Hematopoietic multipotent progenitor cell treated with erythropoietin and hydrocortisone succinate and interleukin-3 and kit ligand, for 6 days (in vitro differentiated cells): Measurements from ENCODE around the gene TFDP1.

Experiments
- DNase-seq: peaks from one replicate; pipeline ENCODE4 v3.0.0-alpha.2; 2015

TFDP1 gene

DNA sequence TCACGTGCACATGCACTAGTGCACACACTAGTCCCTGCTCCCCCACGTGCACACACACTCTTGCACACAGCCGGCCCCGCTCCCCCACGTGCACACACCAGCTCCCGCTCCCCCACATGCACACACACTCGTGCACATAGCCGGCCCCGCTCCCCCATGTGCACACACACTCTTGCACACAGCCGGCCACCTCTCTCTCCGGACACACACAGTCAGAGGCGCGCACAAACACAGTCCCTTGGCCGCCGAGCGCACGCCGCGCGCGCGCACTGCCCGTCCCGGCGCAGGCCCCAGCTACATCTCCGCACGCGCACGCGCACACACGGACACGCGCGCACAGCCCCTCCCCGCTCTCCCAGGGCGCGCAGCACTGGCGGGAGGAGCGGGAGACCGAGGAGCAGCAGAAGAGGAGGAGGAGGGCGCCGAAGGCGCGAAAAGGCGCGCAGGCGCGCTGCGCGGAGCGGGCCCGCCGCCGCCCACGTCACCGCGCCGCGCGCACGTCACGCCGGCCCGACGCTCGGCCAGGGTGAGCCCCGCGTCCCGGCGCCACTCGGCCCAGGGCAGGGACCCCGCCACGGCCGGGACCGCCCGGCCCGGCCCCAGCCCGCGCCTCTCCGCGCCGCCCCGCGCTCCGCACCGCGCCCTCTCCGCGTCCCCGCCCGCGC, at the start of gene TFDP1:
TSS of gene TFDP1 (plus strand) at position 549 of the 665 bp plus-strand sequence. CDS start 1,085 bp downstream, outside the sequence.
- peak; percentile 93 for DNase-seq

DNA sequence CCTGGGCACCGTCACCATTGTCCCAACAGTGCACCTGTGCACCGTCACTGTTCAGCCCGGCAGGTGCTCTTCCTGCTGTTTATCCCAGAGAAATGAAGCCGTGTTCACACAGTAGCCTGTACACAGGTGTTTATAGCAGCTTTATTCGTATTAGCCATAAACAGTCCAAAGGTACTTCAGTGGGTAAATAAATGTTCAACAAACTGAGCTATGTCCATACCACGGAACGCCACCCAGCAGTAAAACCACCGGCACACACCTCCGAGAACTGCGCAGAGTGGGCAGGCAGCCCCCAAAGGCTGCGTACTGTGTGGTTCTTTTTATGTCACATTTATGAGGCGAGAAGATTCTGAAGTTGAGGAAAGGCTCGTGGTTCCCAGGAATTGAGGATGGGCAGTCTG, 49.2 kb upstream of the TFDP1 start:
- DNase-seq = no peak

DNA sequence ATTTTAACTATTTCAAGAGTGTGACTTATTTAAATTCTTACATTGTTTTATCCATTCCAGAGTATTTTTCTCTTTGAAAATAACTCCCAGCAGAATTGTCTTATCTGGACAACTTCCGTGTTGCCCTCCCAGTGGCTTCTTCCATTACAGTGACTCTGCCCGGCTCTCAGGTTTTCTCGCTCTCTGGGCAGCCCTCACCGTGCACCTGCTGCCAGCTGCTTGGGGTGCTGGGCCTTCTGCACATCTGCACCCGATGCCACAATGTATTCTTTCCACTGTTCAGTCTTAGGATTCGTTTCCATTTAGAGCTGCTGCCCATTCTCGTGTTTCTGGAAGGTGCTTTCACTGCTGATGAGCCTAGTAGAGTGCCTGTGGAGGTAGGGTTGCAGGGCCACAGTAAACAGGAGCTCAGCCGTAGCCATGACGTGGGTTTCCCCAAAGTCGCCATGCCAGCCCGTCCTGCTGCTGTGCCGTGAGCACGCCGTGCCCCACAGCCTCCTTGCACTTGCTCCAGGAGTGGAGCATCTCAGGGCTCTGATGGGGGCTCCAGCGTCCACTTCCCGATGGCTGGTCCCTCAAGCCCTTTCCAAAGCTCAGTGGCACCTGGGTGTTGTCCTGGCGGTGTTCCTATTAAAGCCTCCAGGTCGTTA, 48.0 kb upstream of the TFDP1 start:
- DNase-seq = no peak

DNA sequence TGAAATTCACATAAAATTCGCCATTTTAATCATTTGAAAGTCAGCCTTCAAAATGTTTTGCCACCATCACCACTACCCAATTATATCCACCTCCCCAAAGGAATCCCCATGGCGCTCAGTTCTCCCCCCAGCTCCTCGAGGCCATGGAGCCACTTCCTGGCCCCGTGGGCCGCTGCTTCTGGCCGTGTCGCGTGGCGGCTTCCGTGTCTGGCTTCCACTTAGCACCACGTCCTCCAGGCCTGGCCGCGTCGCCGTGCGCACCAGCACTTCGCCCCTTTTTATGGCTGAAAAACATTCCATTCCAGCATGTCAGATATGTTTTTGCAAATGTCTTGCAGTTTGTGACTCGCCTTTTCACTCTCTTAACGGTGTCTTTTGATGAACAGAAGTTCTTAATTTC, 47.3 kb upstream of the TFDP1 start:
- no peak for DNase-seq

DNA sequence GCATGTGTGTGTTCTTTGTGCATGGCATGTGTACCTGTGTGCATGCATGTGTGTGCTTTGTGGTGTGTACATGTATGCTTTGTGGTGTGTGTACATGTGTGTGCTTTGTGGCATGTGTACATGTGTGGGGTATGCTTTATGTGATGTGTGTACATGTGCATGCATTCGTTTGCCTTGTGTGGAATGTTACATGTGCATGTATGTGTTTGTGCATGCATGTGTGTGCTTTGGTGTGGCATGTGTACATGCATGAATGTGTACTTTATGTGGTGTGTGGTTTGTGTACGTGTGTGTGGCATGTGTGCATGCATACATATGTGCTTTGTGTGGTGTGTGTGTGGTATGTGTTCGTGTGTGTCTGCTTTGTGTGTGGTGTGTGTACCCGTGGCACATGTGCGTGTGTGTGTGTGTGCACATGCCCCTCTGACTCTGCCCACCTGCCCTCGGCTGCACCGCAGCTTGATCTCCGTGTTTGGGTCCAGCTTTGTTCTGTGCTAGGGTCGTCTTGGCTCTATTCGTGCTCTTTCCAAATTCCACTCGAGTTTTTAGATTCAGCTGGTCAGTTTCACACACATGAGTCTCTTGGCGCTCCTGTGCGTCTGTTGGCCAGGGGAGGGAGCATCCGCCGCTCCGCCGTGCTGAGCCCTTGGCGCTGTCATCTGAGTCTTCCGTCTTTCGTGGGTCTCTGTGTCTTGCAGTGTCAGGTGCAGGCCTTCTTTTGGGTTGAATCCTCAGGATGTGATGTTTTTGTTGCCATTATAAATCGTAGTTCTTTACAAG, 46.5 kb upstream of the TFDP1 start:
- DNase-seq = no peak

DNA sequence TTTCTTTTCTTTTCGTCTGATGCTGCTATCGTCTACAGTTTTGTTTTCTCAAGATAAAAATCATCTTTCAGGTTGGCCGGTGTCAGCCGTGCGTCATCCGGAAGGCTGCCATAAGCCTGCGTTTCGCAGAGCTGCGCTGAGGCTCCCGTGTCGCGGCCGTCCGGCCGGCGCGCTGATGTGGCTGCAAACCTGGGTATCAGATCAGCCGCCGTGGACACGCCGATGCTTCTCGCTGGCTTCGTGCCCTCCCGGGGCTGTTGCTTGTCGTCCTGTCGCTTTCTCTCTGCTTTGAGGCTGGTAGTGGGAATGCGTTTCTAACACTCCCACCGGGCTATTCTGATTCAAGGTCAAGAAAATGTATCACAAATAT, 45.9 kb upstream of the TFDP1 start:
- no peak for DNase-seq

DNA sequence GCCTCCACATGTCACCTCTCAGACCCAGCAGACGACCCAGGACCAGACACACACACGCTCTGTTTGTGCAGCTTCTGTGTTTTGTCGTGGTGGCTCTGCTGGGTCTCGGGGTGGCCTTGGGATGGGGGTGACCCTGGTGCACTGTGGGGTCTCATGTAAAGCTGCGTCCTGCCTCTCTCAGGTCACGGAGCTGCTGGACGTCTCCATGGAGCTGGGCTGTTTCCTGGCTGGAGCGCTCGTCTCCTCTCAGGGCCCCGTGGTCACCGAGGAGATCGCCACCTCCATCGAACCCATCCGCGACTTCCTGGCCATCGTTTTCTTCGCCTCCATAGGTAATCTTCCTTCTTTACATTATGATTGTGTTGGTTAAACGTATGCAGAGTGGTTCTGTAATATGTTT, 45.4 kb upstream of the TFDP1 start:
- DNase-seq = no peak

- no peak for DNase-seq
Measured at GRCh38 chr13:113539822-113540221, 44.7 kb upstream of the TFDP1 start.

GRCh38 chr13:113540523-113540922, 44.0 kb upstream of the TFDP1 start:
- no peak for DNase-seq

DNA sequence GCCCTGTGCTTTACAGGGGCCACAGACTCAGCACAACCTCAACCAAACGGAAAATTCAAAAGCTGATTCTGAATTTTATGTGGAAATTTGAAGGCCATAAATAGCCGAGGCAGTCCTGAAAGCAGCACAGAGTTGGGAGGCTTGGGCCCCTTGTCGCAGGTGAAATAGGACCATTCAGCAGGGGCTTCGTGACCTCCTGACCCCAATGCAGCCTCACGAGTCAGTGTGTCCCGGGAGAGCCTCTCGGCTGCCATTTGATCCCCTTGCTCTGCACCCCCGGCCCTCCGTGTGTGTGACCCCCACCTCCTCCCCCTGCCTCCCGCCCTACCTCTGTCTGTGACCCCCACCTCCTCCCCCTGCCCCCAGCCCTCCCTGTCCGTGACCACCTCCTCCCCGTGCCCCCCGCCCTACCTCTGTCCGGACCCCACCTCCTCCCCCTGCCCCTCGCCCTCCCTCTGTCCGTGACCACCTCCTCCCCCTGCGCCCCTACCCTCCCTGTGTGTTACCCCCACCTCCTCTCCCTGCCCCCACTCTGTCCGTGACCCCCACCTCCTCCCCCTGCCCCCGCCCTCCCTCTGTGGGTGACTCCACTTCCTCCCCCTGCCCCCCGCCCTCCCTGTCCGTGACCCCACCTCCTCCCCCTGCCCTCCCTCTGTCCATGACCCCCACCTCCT, 41.7 kb upstream of the TFDP1 start:
- DNase-seq = no peak

GRCh38 chr13:113544071-113544891, 40.3 kb upstream of the TFDP1 start:
- no peak for DNase-seq

- no peak for DNase-seq
Measured at GRCh38 chr13:113544896-113545295, 39.7 kb upstream of the TFDP1 start.

DNA sequence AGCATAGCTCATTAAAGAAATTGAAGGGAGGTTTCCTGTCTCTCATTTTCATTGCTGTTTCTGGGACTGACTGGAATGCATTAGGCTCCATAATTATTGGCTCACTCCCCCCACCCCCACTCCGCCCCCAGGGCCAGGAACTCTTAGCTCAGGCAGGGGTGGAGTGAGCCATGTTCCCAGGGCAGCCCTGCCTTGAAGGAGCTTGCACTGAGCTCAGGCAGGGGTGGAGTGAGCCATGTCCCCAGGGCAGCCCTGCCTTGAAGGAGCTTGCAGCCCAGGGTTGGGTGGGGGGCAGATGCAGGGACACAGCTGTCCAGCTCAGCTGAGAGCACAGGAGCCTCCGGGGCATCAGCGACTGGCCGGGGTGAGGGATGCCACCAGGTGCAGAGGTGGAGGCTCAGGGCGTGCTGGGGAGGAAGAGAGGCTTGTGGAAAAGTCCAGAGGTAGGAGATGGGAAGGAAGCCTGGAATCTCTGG, 39.1 kb upstream of the TFDP1 start:
- DNase-seq = no peak

DNA sequence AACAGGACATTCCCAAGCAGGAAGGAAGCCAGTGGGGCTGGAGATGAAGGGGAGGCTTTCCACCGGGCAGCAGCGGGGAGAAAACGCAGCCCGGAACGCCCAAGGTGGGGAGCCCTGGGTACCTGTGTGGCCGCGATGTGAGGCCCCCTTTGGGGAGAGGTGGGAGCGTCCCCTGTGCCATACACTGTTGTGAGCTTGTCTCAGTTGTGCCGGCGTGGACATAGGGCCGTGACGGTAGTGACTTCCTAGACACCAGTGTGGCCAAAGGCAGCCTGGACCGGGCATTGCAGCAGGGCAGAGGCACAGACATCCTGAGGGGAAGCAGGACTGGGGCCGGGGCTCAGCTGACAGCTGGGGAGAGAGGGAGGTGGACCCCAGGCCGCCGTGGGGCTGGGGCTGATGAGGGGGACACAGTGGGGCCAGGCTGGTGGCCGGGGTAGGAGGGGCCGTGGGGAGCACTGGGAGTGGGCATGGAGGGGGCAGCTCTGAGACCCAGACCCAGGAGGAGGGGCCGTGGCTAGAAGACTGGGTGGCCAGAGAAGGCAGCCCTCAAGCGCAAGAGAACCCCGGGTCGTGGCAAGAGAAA, 38.5 kb upstream of the TFDP1 start:
- no peak for DNase-seq

DNA sequence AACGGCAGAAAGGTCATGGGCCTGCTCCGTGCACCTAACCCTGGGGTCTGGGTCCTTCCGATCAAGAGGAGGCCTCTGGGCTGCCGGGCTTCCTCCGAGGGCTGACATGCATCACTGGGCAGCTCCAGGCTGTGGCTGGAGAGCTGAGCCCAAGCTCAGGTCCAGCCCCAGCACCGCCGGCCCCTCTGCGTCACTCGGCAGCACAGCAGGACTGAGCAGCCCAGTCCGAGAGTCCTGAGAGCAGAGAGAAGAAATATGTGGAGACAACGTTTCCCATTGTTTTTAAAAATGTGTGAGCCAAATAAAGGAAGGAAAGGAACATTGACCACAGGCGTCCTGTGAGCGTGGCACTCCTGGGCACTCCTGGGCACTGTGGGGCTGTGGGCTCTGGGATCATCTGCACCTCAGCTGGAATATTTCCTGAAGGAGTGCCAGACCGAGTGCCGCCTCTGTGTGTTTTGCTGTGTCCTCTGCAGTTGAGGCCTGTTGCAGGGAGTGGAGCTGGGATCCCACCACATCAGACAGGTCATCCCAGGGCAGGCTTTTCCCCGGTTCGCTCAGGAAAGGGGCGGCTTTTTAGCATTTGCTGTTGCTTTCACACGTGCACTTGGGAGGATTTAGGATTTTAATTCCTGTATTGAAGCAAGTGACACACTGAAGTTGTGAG, 37.8 kb upstream of the TFDP1 start:
- no peak for DNase-seq

DNA sequence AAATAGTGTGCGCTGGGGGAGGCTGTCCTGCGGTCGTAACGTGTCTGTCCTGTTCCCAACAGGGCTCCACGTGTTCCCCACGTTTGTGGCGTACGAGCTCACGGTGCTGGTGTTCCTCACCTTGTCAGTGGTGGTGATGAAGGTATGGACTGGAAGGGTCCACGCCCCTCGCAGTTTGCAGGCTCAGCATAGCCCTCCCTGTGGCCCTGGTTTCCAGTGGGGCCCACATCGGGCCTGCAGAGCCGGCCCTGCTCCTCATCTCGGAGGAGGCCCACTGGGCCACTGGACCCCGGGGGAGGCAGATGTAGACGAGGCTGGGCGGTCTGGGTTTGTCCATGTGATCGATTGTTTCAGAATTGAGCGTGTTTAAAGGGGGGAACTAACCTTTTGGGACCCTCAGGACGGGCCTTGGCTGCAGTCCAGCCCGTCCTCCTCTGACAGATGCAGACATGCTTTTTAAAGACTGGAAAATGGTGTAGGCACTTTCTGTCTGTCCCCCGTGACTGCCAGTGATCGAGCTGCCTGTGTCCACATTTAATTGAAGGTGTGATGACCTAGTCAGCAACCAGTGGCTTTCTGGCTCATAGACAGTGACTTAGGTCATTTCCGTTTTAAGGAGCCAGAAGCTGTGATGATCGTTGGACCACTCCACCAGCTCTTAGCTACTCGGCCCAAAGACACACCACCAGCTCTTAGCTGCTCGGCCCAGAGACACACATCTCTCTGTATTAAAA, 37.1 kb upstream of the TFDP1 start:
- DNase-seq = no peak

DNA sequence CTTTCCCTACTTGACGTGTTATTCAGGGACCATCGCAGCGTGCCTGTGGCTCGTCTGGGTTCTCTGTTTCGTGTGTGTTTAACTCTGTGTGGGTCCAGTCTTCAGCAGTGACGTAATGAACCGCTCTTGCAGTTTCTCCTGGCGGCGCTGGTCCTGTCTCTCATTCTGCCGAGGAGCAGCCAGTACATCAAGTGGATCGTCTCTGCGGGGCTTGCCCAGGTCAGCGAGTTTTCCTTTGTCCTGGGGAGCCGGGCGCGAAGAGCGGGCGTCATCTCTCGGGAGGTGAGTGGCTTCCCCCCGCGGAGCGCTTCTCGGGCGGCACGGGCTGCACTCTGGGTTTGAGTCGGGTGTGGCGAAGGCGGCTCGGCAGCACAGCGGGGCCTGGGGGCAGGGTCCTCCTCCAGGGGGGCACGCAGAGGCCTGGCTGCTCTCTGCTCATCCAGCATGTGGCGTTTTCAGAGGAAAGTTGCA, 36.3 kb upstream of the TFDP1 start:
- DNase-seq = no peak

DNA sequence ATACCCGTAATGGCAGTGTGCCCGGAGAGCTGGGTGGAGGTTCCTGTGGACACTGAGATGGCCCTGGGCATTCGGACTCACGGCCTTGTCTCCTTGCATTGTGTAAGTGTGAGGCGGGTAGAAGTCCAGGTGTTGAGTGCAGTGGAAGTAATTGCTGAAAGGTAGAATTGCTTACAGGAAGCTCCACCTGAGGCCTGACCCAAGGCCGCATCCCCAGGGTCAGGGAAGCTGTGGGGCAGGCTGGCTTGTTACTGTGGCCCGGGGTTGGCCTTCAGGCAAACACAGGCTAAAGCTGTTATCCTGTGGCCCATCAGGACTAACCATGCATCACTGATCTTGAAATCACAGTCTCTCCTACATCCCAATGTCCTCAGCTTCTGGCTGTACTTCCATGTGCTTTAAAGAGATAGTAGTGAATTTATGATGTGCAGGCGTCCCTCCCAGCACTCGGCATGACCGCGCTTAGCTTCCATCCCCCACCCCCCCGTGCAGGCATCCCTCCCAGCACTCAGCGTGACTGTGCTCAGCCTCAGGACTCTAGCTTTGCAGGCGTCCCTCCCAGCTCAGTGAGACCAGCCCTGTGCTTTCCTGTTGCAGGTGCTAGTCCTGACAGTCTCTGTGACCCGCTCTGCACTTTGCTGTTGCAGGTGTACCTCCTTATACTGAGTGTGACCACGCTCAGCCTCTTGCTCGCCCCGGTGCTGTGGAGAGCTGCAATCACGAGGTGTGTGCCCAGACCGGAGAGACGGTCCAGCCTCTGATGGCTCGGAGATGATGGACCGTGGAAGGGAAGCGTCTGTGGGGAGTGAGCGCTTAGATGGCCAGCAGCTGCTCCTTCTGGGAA, 35.6 kb upstream of the TFDP1 start:
- no peak for DNase-seq

- DNase-seq = no peak
Measured at GRCh38 chr13:113550453-113550852, 34.1 kb upstream of the TFDP1 start.
